GM18867 (cell line): ENCODE results near the gene E4F1.
A peak's percentile ranks its signal among the peaks of the same experiment; 100 is the strongest.

Experiments used
- ATAC-seq: cut with Tn5 transposase; IDR thresholded peaks from one replicate; pipeline ENCODE4 v1.9.1; 2021; ENCODE audit warnings: mild to moderate bottlenecking, moderate library complexity; ENCODE audit not compliant: unreplicated experiment

Gene E4F1

GRCh38 chr16:2223221-2223941, at the start of gene E4F1:
Gene E4F1, plus strand, starts transcription at chr16:2223591. Its CDS starts 23 bp downstream, at chr16:2223614.
- ATAC-seq: peak; percentile 89

- no peak for ATAC-seq
Observed at GRCh38 chr16:2173916-2174315, 49.5 kb upstream of the E4F1 start.

GRCh38 chr16:2174396-2175131, 48.8 kb upstream of the E4F1 start:
- ATAC-seq: no peak

GRCh38 chr16:2175454-2175853, 47.9 kb upstream of the E4F1 start:
- ATAC-seq: no peak

GRCh38 chr16:2176047-2176446, 47.3 kb upstream of the E4F1 start:
- no peak for ATAC-seq

- ATAC-seq: no peak
Observed at GRCh38 chr16:2177101-2177500, 46.3 kb upstream of the E4F1 start.

- ATAC-seq: no peak
Observed at GRCh38 chr16:2177561-2177960, 45.8 kb upstream of the E4F1 start.

- no peak for ATAC-seq
Observed at GRCh38 chr16:2178321-2179106, 44.9 kb upstream of the E4F1 start.

- ATAC-seq: no peak
Observed at GRCh38 chr16:2179107-2179501, 44.3 kb upstream of the E4F1 start.

GRCh38 chr16:2179576-2179975, 43.8 kb upstream of the E4F1 start:
- ATAC-seq: no peak

GRCh38 chr16:2180461-2180860, 42.9 kb upstream of the E4F1 start:
- ATAC-seq: no peak

- no peak for ATAC-seq
Observed at GRCh38 chr16:2180962-2181923, 42.1 kb upstream of the E4F1 start.

- ATAC-seq: no peak
Observed at GRCh38 chr16:2181952-2182351, 41.4 kb upstream of the E4F1 start.

- no peak for ATAC-seq
Observed at GRCh38 chr16:2183671-2184070, 39.7 kb upstream of the E4F1 start.

GRCh38 chr16:2184346-2184745, 39.0 kb upstream of the E4F1 start:
- ATAC-seq: no peak

GRCh38 chr16:2184962-2185361, 38.4 kb upstream of the E4F1 start:
- no peak for ATAC-seq

GRCh38 chr16:2186064-2186463, 37.3 kb upstream of the E4F1 start:
- no peak for ATAC-seq

GRCh38 chr16:2186505-2186904, 36.9 kb upstream of the E4F1 start:
- no peak for ATAC-seq

GRCh38 chr16:2187212-2187611, 36.2 kb upstream of the E4F1 start:
- ATAC-seq: no peak

GRCh38 chr16:2188395-2188794, 35.0 kb upstream of the E4F1 start:
- ATAC-seq: no peak
